HG03064 (cell line): ENCODE data around the gene BLACAT1.

Source experiments
- ATAC-seq: cut with Tn5 transposase; IDR thresholded peaks from one replicate; pipeline ENCODE4 v1.9.1; 2021; ENCODE audit warnings: low read depth; ENCODE audit not compliant: unreplicated experiment

BLACAT1 gene

DNA sequence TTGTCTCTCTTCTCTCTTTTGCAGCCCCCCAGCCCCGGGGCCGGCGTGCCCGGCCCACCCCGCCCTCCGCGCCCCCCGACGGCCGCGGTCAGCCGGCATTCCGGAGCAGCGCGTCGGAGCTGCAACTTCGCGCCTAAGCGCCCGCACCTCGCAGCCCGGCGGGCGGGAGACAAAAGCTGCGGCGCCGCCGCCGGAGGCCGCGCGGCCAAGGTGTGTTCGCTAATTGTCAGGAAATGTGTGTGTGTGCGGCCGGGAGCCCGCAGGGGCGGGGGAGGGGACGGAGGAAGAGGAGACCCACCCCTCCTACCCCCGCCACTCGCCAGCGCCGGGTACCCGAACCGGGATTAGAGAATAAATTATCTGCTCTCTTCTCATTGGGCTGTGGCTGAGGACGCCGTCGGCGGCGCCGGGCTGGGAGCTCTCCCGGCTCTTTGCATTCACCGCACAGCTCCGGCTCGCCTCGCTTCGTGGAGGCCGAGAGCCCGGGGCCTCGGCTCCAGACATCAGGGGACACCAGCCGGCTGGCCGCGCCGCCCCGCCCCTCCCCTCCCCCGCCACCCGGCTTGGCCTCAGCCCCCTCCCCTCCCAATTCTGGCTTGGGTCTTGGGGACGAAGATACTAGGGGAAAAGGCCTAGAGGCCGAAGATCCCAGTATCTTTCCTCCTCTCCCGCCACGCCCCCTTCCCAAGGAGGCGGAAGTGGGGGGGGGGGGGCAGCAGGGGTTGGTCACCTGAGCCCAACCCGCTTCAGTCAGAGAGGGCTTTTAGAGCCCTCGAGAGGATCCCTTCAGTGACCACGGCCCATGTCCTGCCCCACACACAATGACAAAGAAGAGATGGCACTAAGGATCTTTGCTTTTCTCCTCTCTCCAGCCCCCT is 1.3 kb upstream of the BLACAT1 start:
- ATAC-seq = no peak

DNA sequence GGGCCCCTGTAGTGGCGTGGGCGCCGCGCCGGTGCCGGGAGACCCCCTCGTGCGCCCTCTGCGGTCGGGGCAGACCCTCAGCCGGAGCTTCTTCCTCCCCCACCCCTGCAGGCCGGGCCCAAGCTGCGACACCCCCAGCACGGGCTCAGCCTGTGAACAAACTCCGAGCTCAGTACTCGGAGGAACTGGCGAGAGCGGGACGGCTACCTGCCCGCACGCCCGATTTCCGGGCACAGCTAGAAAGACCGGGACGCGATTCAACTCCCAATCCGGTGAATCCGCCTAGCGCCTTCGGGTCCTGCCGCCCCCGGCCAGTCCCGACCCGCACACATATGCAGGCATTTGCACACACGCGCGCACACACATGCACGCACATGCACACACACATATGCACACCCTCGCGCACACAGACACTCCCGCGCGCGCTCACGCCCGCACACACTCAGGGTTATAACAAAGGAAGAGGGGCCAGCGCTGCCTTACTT is 580 bp upstream of the BLACAT1 start:
- ATAC-seq = no peak

DNA sequence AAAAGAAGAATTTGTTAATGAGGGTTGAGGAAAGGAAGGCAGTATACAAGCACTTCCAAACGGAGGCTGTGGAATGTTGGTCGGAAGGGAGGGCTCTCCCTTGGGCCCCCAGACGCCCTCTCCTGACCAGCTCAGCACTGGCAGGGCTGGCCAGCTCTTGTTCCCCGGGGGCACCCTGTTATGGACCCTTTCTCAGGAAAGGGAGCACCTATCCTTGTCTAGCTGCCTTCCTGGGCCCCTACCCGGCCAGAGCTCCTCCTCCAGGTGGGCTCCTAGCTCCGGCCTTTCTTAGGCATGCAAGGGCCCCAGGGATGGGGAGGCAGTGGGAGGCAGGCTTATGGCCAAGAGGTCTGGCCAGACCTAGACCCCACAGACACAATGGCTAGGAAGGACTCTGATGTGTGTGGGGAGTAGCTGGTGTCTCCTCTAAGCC is 926 bp downstream of the BLACAT1 start:
- no peak for ATAC-seq

DNA sequence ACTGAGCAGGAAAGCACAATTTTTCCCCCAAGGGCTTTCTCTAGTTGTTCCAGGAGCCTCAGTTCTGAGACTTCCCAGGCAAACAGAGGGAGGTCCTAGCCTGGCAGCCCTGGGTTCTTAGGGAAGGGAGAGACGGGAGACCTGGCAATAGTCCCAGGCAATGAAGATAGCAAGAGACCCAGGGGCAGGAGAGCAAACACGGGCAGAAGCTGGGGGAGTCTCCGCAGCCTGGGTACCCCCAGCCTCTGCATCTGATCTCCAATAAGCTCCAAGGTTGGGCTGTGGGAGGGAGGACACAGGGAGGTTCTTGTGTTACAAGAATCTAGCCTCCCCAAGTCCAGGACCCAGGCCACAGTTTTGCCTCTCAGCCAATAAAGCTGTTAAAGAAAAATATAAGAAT is 2.4 kb downstream of the BLACAT1 start:
- no peak for ATAC-seq

DNA sequence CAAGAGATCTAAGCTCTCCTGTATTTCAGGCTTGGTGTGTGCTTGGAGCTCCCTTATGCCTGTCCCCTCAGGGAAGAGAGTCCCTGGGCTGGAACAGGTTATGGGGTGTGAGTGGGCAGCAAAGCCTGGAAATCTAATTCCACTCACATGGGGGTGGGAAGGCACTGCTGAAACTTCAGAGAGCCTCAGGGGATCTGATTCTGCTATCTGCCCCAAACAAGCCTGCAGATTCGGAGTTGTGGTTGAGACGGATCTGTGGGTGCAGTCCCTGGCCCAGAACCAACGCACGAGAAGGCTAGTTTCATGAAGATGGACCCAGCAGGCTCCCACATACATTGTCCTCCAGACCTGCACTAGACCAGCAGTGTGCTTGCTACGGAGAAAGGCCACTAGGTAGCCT is 2.9 kb downstream of the BLACAT1 start:
- no peak for ATAC-seq

DNA sequence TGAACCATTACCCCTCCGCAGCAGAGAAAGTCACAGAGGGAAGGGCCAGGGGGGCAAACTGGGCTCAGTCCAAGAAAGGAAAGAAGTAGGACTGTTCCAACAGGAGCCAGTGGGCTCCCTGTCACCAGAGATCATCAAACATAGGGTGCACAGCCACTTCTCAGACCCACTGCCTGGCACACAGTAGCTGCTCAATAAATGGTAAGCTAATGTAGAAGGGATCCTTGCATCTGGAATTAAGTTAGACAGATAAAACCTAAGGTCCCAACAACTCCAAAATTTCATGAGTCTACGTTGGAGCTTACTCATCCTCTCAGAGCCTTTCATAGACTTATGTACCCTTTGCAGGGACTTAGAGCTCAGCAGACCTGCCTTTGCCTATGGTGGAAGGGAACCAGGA is 3.5 kb downstream of the BLACAT1 start:
- ATAC-seq = no peak

DNA sequence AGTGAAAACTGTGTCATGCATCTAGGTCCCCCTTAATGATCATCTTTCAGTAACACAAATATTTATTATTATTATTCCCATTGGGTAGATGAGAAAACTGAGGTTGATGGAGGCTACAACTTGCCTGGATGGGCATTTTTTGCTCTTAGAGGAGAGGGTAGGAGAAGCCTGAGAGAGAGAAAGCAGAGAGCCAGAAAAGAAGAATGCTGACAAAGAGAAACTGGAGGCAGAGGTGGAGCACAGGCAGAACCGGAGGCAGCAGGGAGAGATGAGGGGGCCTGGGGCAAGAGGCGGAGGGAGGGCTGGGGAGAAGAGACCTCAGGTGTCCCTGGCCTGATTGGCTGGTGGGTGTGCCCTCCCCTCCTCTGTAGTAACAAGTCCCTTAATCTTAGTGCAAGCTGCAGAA is 4.1 kb downstream of the BLACAT1 start:
- no peak for ATAC-seq

DNA sequence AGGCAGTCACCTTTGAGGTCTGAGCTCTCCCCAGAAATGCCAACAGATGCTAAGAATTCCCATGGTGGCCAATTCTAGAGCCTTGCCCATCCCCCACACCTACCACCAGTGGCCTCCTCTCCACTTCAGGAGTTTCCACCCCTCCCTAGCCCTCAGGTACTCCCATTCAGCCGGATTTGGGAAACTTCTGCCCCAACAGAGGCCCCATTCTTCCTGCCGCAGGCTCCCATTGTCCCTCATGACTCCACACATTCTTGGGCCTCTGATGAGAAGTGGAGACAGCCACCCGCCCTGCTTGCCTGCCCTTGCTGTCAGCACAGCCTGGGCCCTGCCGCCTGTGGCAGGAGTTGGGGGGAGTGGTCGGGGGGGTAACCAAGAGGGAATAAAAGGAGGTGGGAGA is 4.6 kb downstream of the BLACAT1 start:
- ATAC-seq = no peak

DNA sequence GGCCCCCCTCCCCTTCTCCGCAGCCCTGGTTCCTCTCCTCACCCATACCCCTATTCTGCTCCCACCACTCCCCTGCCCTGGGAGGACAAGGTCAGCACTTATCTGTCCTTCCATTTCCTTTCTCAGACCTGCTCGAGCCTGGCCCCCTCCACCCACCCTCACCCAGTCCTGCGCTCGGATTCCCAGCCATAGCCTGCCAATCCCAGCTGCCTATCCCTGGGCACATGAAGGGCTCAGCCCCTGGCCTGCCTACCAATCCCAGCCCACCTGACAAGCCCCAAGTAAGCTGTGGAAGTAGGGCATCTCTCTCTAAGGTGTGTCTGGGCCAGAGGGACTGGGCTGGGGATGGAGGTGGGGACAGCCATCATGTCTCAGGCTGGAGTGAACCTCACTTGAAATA is 5.4 kb downstream of the BLACAT1 start:
- no peak for ATAC-seq

DNA sequence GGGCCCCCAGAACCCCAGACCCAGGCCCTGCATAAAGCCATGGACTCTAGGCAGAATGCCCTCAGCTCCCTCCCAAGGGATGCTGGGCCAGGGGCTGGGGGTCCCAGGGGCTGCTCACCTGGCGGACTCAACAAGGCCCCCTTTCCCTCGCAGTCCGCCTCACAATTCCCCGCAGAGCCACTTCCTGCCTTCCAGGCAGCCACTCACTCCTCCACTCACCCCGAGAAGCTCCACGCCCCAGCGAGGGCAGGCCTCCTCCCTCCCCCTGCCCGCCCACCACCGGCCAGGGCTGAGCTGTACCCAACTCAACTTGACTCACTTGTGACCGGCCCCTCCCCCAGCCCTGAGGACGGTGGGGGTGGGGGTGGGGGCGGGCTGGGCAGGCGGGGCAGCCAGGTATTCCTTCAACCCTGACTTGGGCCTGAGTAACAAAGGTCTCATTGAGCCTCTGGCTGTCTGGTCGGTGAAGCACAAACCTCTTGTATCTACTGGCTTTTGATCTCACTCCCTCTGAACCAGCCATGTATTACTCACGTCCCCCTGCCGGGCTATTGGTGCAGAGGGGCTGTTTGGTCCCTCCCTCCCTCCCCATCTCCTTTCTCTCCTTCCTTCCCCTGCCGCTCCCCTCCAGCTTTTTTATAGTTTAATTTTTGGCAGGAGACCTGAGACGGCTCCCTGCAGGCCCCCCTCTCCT is 5.9 kb downstream of the BLACAT1 start:
- ATAC-seq = no peak

DNA sequence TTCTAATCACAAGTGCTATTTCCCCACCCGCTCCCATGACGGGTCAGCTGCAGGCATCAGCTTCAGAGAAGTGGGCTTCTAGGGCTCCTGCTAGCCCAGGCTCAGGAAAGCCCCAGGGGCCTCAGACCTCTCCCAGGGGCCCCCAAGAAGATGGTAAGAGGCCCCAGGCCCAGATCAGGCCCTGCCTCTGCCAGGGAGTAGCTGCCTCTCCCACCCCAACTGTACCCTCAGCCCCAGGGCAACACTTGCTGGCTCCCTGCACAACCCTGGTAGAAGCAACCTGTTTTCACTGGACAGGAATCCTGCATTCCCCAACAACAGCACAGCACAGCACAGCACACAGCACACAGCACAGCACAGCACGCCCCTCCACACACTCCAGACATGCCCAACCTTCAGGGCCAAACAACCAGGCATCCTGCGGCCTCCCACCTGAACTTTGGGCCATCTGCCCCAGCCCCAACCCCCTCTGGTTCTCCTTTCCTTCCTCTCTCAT is 6.5 kb downstream of the BLACAT1 start:
- ATAC-seq = no peak

DNA sequence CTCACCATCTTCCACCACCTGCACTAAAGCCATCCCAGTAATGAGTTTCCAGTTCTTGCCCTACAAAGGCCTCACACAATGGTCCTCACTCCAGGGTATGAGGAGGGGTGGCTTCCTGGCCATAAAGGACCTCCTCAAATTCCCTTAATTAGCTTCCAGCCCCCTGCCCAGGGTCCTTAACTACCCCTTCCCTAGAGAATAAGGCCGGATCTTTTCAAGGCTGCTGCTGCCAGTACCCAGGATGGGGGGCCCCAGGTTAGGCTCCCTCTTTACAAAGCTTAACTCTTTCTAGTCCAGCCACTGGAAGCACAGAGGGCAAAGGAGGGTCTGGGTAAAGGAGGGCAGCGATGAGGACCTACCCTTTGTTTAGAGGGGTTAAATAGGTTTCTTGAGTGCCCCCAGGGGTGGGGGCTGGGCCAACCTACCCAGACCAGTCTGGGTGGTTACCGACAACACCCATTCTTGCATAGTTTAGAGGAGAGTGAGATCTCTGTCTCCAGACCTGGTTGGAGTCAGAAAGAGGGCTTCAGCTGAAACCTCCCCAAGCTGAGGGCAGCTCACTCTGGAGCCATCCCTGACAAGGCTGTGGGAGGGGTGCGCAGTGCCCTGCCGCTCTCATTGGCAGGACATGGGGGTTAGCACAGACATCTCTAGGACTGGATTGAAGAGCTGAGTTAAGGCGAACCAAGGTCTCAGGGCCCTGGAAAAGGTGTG is 7.1 kb downstream of the BLACAT1 start:
- ATAC-seq = no peak

DNA sequence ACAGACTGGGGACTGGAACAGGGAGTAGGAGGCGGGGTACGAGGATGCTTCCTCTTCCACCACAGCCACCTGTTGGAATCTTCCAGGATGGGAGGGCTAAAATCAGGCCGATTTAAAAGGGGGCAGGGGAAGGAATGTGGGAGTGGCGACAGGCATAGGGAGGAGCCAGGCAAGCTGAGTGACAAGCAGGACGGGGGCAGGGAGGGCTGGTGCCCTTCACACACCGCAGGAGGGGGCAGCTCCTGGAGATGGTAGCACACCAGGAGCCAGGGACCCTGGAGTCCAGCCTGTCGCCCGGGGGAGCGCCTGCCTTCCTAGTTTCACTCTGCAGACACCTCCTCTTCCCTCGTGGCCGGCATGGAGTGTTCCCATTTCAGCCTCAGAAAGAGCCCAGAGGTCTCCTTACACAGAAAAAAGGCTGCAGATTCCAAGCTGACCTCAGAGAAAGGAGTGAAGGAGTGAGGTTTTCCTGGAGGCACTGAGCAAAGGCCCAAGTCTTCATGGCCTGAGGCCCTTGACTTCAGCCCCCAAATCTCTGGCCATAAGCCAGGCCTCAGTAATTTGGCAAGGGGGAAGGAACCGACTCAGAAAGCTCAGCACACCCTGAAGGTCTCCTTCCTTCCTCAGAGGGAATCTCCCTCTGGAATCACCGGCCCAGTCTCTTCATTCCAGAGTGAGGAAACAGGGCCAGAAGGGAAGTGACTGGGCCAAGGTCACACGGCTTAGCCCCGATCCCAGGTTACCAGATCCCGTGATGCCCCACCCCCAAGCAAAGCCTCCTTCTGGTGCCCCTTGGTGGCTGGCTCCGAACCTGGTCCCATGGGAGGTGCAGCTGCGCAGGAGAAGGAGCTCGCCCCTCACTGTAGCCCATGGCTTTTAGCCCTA is 8.1 kb downstream of the BLACAT1 start:
- ATAC-seq = no peak

DNA sequence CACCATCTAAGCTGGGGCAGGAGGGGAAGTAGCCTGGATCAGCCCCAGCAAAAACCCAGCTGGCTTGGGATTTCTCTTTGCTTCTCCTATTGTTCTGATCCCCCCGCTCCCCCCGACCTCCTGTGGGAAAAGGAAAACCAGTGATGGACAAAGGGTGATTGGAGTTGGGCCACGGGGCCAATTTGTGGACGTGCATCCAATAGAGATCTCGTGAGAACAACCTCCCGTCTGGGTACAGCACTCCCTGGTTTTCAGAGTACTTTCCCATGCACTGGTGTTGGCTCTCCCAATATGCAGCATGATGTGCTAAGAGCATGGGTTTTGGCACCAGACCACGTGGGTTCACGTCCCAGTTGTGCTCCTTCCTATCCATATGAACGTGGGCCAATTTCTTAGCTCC is 9.0 kb downstream of the BLACAT1 start:
- ATAC-seq = no peak

DNA sequence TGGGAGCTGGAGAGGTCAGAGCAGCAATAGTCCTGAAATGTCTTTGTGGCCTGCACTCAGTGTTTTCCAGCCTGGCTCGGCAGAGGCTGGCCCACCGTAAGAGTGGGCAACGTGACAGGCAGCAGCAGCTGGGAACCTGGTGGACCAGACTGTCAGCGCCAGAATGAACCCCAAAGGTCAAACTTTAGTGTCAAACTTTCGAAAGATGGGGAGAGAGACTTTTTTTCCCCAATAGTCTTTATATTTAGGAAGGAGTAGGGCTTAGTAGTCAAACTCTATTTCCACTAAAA is 10.3 kb downstream of the BLACAT1 start:
- no peak for ATAC-seq

DNA sequence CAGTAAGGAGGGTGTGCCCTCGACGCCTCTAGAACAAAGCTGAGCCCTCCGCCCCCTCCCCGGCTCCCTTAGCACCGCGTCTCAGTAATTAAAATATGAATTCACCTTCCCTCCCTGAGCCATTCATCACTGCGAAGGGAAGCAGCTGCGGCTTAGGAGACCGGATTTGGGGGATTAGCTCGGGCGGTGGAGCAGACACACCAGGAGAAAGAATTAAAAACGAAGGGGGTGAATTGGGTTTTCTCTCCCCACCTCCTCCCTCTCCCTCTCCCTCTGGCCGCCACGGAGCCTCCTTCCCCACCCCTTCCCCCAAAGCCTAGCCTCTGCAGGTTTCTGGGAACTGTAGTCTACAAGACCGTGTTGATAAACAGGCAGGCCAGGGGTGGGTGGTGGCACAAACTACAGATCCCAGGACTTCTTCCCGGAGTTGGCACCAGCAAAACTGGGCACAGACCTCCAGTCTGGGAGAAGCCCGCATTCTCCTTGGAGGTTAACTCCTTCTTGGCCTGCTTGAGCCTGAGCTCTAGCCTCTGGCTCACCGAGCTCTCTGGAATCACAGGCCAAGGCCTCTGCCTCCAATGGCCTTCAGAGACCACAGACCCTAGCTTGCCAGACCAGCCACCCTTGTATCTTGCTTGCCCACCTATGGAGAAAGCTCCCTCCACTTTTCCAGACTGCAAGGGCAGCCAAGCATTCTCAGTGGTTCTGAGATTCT is 10.8 kb downstream of the BLACAT1 start:
- no peak for ATAC-seq

DNA sequence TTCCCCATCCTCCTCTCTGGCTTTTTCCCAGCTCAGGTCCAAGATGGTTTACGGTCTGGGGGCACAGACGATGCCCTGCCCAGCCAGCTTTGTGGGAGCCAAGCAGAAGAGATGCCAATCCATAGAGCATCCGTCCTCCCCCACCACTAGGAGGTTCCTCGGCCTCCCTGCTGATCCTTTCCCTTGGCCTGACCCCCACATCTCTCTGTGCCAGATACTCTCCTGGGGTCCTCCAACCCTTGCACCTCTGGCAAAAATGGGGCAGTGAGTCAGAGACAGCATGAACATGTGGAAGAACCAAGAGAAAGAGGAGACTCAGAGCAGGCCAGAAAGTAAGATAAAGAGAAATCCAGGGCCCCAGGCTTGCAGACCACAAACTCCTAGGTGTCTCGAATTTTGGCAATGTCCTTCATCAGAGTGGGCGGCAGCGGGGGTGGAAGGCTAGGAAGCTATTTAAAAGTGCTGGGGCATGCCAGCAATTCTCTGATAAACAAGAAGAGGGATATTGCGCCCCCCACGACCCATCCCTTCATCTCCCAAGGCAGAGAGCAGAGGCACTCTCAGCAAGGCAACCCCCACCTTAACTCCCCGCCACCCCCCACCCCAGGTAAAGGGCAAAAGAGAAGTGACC is 11.4 kb downstream of the BLACAT1 start:
- ATAC-seq = no peak

DNA sequence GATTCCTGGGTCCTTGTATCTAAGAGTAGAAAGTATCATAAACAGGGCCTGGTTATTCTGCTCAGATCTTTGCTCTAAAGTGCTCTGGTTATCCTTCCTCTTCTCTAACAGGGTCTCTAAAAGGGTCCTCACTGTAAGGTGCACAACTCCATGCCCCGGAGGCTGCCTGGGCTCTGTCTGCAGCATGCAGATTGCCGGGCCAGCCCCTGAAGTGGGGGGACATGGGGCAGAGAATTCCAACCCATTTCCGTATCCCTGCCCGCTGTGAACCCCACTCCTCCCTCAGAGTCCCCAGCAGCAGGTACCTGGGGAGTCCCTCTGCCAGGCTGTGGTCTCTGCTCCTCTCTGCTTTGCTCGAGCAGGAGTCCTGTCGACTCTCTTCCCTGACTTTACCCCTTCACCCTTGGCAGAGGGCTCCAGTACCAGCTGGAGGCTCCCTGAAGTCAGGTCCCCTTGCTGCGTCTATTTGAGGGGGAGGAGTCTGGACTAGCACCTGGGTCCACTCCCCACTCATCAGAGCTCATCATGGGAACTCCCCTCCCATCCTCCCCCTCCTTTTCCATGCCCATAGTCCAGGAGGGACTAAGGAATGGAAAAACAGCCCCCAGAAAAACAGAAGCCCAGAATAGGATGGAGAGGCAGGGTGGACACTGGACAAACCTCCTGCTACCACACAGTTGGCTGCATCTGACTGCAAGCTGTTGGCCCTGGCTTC is 12.1 kb downstream of the BLACAT1 start:
- ATAC-seq = no peak
